MM.1S (cell line): ENCODE measurements around the gene ATP1A2.

Experiments used
- CTCF ChIP-seq: fragments of 300-600 bp; sonication (generic); IDR thresholded peaks from 2 replicates; pipeline ENCODE4 v1.5.1; 2016; ENCODE audit warnings: antibody characterized with exemption, low read length, mixed read lengths
- EZH2 ChIP-seq: fragments of 300-600 bp; sonication (generic); optimal IDR thresholded peaks from 2 replicates; pipeline ENCODE3; 2017; ENCODE audit warnings: low read depth, mild to moderate bottlenecking, antibody characterized with exemption, low read length, mixed read lengths
- EZH2phosphoT487 ChIP-seq: fragments of 300-600 bp; sonication (generic); IDR thresholded peaks from 2 replicates; pipeline ENCODE4 v1.6.1; 2018; ENCODE audit warnings: antibody characterized with exemption, low read length

GRCh38 chr1:160116283-160117147 lies 956 bp downstream of the ATP1A2 start:
- no peak for TF ChIP-seq CTCF
- no peak for TF ChIP-seq EZH2
- no peak for TF ChIP-seq EZH2phosphoT487
